GM19240 (cell line): ENCODE results near the gene SFRP5.

Experiments
- DNase-seq: peaks from one replicate; pipeline ENCODE4 v3.0.0; 2011; ENCODE audit warnings: low spot score; ENCODE audit not compliant: insufficient read length

SFRP5 gene

GRCh38 chr10:97740613-97741012 is 31.2 kb downstream of the SFRP5 start:
- no peak for DNase-seq

- DNase-seq = no peak
Measured at GRCh38 chr10:97738616-97739015, 33.2 kb downstream of the SFRP5 start.

- no peak for DNase-seq
Measured at GRCh38 chr10:97737770-97738265, 34.0 kb downstream of the SFRP5 start.

GRCh38 chr10:97736902-97737769 is 34.7 kb downstream of the SFRP5 start, which contains the start of gene ZFYVE27:
Gene ZFYVE27 (plus strand): TSS chr10:97737128. CDS start chr10:97738478, 1,350 bp downstream.
- peak; percentile 96 for DNase-seq

GRCh38 chr10:97736403-97736901 is 35.3 kb downstream of the SFRP5 start:
- DNase-seq = no peak

GRCh38 chr10:97734021-97734420 is 37.8 kb downstream of the SFRP5 start:
- no peak for DNase-seq

- no peak for DNase-seq
Measured at GRCh38 chr10:97733256-97733655, 38.5 kb downstream of the SFRP5 start.

- no peak for DNase-seq
Measured at GRCh38 chr10:97732052-97732359, 39.8 kb downstream of the SFRP5 start.

- DNase-seq = no peak
Measured at GRCh38 chr10:97731346-97732051, 40.3 kb downstream of the SFRP5 start.

GRCh38 chr10:97729014-97729413 is 42.8 kb downstream of the SFRP5 start:
- no peak for DNase-seq

GRCh38 chr10:97726636-97727178 is 45.1 kb downstream of the SFRP5 start:
- DNase-seq = no peak

GRCh38 chr10:97724341-97724941 is 47.4 kb downstream of the SFRP5 start:
- DNase-seq = no peak

GRCh38 chr10:97723001-97723400 is 48.8 kb downstream of the SFRP5 start:
- DNase-seq = no peak

GRCh38 chr10:97721871-97722780 is 49.7 kb downstream of the SFRP5 start:
- DNase-seq = no peak

GRCh38 chr10:97719602-97720001 is 52.2 kb downstream of the SFRP5 start:
- no peak for DNase-seq

- no peak for DNase-seq
Measured at GRCh38 chr10:97718659-97719142, 53.1 kb downstream of the SFRP5 start.

GRCh38 chr10:97718178-97718577 is 53.6 kb downstream of the SFRP5 start:
- DNase-seq = no peak

- no peak for DNase-seq
Measured at GRCh38 chr10:97717627-97718026, 54.2 kb downstream of the SFRP5 start.
